Measurements from ENCODE around the gene RIN2.

RIN2 gene

DNA sequence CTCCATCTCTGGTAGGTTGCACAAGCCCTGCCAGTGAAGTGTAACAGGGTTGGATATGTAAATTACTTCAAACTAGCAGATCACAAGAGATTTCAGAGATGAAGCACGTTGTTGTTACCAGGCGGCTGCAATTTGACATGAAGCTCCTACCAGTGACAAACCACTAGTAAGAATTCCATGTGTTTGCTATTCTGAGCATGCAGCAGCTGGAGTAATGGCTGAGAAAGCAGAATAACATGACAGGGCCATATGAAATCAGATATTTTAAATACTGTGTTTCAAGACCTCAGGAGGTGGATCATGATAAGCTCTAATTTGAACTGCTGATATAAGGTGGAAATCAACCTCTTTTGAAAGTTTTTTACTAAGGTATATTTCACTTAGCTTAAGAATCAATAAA, 11.4 kb downstream of the RIN2 start:
- ATAC-seq = no peak
- no peak for TF ChIP-seq ESRRG (CRISPR knock-in tag; IDR thresholded peaks at IDR 0.05)
- TF ChIP-seq TOX (CRISPR knock-in tag; IDR thresholded peaks at IDR 0.05; ENCODE audit: borderline replicate concordance) = no peak
- TF ChIP-seq TCF4 (CRISPR knock-in tag; IDR thresholded peaks at IDR 0.05; ENCODE audit: borderline replicate concordance) = no peak
- TF ChIP-seq, protein P1, sequence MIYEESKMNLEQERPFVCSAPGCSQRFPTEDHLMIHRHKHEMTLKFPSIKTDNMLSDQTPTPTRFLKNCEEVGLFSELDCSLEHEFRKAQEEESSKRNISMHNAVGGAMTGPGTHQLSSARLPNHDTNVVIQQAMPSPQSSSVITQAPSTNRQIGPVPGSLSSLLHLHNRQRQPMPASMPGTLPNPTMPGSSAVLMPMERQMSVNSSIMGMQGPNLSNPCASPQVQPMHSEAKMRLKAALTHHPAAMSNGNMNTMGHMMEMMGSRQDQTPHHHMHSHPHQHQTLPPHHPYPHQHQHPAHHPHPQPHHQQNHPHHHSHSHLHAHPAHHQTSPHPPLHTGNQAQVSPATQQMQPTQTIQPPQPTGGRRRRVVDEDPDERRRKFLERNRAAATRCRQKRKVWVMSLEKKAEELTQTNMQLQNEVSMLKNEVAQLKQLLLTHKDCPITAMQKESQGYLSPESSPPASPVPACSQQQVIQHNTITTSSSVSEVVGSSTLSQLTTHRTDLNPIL (CRISPR knock-in tag; IDR thresholded peaks at IDR 0.05; ENCODE audit: low read depth) = no peak
- TF ChIP-seq ZNF8 (CRISPR knock-in tag; IDR thresholded peaks at IDR 0.05) = no peak
- TF ChIP-seq, protein P2, sequence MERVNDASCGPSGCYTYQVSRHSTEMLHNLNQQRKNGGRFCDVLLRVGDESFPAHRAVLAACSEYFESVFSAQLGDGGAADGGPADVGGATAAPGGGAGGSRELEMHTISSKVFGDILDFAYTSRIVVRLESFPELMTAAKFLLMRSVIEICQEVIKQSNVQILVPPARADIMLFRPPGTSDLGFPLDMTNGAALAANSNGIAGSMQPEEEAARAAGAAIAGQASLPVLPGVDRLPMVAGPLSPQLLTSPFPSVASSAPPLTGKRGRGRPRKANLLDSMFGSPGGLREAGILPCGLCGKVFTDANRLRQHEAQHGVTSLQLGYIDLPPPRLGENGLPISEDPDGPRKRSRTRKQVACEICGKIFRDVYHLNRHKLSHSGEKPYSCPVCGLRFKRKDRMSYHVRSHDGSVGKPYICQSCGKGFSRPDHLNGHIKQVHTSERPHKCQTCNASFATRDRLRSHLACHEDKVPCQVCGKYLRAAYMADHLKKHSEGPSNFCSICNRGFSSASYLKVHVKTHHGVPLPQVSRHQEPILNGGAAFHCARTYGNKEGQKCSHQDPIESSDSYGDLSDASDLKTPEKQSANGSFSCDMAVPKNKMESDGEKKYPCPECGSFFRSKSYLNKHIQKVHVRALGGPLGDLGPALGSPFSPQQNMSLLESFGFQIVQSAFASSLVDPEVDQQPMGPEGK (CRISPR knock-in tag; IDR thresholded peaks at IDR 0.05; ENCODE audit: borderline replicate concordance) = no peak
- TF ChIP-seq OSR1 (CRISPR knock-in tag; IDR thresholded peaks at IDR 0.05) = no peak
- no peak for TF ChIP-seq ZFP30 (CRISPR knock-in tag; IDR thresholded peaks at IDR 0.05)
- no peak for TF ChIP-seq ZFP3 (CRISPR knock-in tag; IDR thresholded peaks at IDR 0.05)
- TF ChIP-seq SNAI2 (CRISPR knock-in tag; IDR thresholded peaks at IDR 0.05) = no peak
- TF ChIP-seq GLIS3 (CRISPR knock-in tag; IDR thresholded peaks at IDR 0.05) = no peak
- no peak for TF ChIP-seq ZNF565 (CRISPR knock-in tag; conservative IDR thresholded peaks at IDR 0.05; ENCODE audit: low read depth)

DNA sequence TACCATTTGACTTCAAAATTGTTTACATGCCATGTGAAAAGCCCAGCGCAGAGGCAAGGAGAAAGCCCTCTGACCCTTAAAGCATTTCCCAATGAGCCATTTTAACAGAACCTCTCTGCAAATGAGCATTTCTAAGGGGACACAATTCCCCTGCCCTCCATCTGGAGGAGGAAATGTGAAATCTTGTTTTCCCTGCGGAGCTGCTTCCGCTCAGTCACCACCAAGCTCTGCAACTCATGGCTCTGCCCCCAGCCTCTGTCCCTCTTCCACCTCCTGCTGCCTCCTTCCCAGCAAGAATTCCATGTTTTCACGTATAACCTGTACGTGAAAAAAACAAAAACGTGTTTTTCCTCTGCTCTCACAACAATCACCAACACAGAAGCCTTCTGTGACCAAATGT, 12.3 kb downstream of the RIN2 start:
- TF ChIP-seq GLIS3 (CRISPR knock-in tag; IDR thresholded peaks at IDR 0.05) (no peak), SNAI2 (CRISPR knock-in tag; IDR thresholded peaks at IDR 0.05) (no peak), ARNTL (CRISPR knock-in tag; IDR thresholded peaks at IDR 0.05; ENCODE audit: borderline replicate concordance, low read depth) (no peak), BACH2 (CRISPR knock-in tag; IDR thresholded peaks at IDR 0.05; ENCODE audit: borderline replicate concordance) (no peak), PPARA (CRISPR knock-in tag; IDR thresholded peaks at IDR 0.05; ENCODE audit: borderline replicate concordance) (no peak), RARB (CRISPR knock-in tag; IDR thresholded peaks at IDR 0.05) (no peak)
- TF ChIP-seq, protein P3, sequence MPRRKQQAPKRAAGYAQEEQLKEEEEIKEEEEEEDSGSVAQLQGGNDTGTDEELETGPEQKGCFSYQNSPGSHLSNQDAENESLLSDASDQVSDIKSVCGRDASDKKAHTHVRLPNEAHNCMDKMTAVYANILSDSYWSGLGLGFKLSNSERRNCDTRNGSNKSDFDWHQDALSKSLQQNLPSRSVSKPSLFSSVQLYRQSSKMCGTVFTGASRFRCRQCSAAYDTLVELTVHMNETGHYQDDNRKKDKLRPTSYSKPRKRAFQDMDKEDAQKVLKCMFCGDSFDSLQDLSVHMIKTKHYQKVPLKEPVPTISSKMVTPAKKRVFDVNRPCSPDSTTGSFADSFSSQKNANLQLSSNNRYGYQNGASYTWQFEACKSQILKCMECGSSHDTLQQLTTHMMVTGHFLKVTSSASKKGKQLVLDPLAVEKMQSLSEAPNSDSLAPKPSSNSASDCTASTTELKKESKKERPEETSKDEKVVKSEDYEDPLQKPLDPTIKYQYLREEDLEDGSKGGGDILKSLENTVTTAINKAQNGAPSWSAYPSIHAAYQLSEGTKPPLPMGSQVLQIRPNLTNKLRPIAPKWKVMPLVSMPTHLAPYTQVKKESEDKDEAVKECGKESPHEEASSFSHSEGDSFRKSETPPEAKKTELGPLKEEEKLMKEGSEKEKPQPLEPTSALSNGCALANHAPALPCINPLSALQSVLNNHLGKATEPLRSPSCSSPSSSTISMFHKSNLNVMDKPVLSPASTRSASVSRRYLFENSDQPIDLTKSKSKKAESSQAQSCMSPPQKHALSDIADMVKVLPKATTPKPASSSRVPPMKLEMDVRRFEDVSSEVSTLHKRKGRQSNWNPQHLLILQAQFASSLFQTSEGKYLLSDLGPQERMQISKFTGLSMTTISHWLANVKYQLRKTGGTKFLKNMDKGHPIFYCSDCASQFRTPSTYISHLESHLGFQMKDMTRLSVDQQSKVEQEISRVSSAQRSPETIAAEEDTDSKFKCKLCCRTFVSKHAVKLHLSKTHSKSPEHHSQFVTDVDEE (CRISPR knock-in tag; IDR thresholded peaks at IDR 0.05) = no peak
- TF ChIP-seq, protein P2 (CRISPR knock-in tag; IDR thresholded peaks at IDR 0.05; ENCODE audit: borderline replicate concordance) = no peak
- TF ChIP-seq, protein P4, sequence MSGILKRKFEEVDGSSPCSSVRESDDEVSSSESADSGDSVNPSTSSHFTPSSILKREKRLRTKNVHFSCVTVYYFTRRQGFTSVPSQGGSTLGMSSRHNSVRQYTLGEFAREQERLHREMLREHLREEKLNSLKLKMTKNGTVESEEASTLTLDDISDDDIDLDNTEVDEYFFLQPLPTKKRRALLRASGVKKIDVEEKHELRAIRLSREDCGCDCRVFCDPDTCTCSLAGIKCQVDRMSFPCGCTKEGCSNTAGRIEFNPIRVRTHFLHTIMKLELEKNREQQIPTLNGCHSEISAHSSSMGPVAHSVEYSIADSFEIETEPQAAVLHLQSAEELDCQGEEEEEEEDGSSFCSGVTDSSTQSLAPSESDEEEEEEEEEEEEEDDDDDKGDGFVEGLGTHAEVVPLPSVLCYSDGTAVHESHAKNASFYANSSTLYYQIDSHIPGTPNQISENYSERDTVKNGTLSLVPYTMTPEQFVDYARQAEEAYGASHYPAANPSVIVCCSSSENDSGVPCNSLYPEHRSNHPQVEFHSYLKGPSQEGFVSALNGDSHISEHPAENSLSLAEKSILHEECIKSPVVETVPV (CRISPR knock-in tag; IDR thresholded peaks at IDR 0.05) = no peak
- no peak for ATAC-seq

DNA sequence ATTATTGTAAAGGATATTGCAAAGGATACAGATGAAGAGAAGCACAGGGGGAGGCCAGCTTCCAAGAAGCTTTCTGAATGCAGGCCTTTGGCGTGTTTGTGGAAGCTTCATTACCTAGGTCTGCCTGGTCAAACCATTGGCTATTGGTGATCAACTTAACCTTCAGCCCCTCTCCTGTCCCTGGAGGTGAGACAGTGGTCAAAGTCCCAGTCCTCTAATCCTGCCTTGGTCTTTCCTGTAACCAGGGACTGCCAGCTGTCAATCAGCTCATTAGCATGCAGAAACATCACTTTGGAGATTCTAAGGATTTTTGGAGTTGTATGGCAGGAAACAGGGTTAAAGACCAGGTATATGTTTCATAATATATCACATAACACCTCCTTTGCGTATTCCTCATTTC, 13.0 kb downstream of the RIN2 start:
- no peak for ATAC-seq
- TF ChIP-seq ZFP3 (CRISPR knock-in tag; IDR thresholded peaks at IDR 0.05) (no peak), BACH2 (CRISPR knock-in tag; IDR thresholded peaks at IDR 0.05; ENCODE audit: borderline replicate concordance) (no peak), TCF4 (CRISPR knock-in tag; IDR thresholded peaks at IDR 0.05; ENCODE audit: borderline replicate concordance) (no peak), PPARA (CRISPR knock-in tag; IDR thresholded peaks at IDR 0.05; ENCODE audit: borderline replicate concordance) (no peak), CSDC2 (CRISPR knock-in tag; IDR thresholded peaks at IDR 0.05) (no peak), GLIS3 (CRISPR knock-in tag; IDR thresholded peaks at IDR 0.05) (no peak), ARNTL (CRISPR knock-in tag; IDR thresholded peaks at IDR 0.05; ENCODE audit: borderline replicate concordance, low read depth) (no peak), RARB (CRISPR knock-in tag; IDR thresholded peaks at IDR 0.05) (no peak)
- TF ChIP-seq, protein P1 (CRISPR knock-in tag; IDR thresholded peaks at IDR 0.05; ENCODE audit: low read depth) = no peak
- TF ChIP-seq, protein P3 (CRISPR knock-in tag; IDR thresholded peaks at IDR 0.05) = no peak
- TF ChIP-seq, protein P4 (CRISPR knock-in tag; IDR thresholded peaks at IDR 0.05) = no peak

Data from SK-N-SH treated with all-trans-retinoic acid at 6 μM for 48 hours (cell line).